ENCODE data around the gene SOCS7.

SOCS7 gene

GRCh38 chr17:38440614-38441397 lies 89.2 kb downstream of the SOCS7 start:
- no peak for DNase-seq (ENCODE audit: low read depth)

GRCh38 chr17:38441429-38442061 lies 89.9 kb downstream of the SOCS7 start:
- DNase-seq (ENCODE audit: low read depth) = no peak

GRCh38 chr17:38442548-38442947 lies 90.9 kb downstream of the SOCS7 start:
- peak; percentile 50 for DNase-seq (ENCODE audit: low read depth)

- no peak for DNase-seq (ENCODE audit: low read depth)
These were observed 91.8 kb downstream of the SOCS7 start for GRCh38 chr17:38443356-38444031.

- DNase-seq (ENCODE audit: low read depth) = peak; percentile 56
These were observed 92.5 kb downstream of the SOCS7 start for GRCh38 chr17:38444151-38444550.

- peak; percentile 18 for DNase-seq (ENCODE audit: low read depth)
These were observed 96.0 kb downstream of the SOCS7 start for GRCh38 chr17:38447502-38448085.

- DNase-seq (ENCODE audit: low read depth) = no peak
These were observed 96.6 kb downstream of the SOCS7 start for GRCh38 chr17:38448208-38448771.

- peak; percentile 31 for DNase-seq (ENCODE audit: low read depth)
These were observed 97.7 kb downstream of the SOCS7 start for GRCh38 chr17:38449364-38449763.

GRCh38 chr17:38450557-38451029 lies 98.9 kb downstream of the SOCS7 start:
- no peak for DNase-seq (ENCODE audit: low read depth)

GRCh38 chr17:38451030-38451839 lies 99.6 kb downstream of the SOCS7 start:
- peak; percentile 59 for DNase-seq (ENCODE audit: low read depth)

GRCh38 chr17:38451840-38452529 lies 100.3 kb downstream of the SOCS7 start:
- peak; percentile 74 for DNase-seq (ENCODE audit: low read depth)

- no peak for DNase-seq (ENCODE audit: low read depth)
These were observed 101.1 kb downstream of the SOCS7 start for GRCh38 chr17:38452719-38453118.

GRCh38 chr17:38453951-38454421 lies 102.3 kb downstream of the SOCS7 start:
- peak; percentile 43 for DNase-seq (ENCODE audit: low read depth)

- DNase-seq (ENCODE audit: low read depth) = peak; percentile 88
These were observed 102.9 kb downstream of the SOCS7 start for GRCh38 chr17:38454532-38454931.

Measured in fibroblast of gingiva (primary cell).